Measurements from ENCODE around the gene LPIN2. TPM values are rescaled to one million over a fixed set of nuclear protein-coding genes. Genes with fewer than 3 reads are reported as not detected.

LPIN2 gene
- total RNA-seq, 1 donor from 2014 or later = 9.3 TPM

DNA sequence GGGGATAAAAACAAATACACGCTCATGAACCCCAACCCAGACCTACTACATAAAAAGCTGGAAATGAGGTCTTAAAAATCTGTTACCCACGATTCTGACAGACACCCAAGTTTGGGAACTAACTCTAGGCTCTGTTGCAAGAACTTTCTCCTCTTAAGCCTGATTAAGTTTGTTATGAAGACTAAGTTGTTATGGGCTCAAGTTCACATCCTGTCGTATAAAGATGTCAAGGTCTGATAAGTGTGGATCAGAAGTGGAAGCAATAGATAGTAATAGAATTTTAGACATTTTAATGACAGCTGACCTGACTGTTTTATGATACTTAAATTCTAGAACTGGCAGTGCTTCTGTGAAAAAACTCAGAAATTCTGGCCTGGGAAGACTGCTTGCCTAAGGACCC lies 43.2 kb downstream of the LPIN2 start:
- intact Hi-C loops (cut with DNase I) = loop anchor here (10.0 kb wide), 1 partner anchor 485 kb away; the partner anchor contains the start of gene TGIF1
- no peak for DNase-seq (ENCODE audit: low spot score)

DNA sequence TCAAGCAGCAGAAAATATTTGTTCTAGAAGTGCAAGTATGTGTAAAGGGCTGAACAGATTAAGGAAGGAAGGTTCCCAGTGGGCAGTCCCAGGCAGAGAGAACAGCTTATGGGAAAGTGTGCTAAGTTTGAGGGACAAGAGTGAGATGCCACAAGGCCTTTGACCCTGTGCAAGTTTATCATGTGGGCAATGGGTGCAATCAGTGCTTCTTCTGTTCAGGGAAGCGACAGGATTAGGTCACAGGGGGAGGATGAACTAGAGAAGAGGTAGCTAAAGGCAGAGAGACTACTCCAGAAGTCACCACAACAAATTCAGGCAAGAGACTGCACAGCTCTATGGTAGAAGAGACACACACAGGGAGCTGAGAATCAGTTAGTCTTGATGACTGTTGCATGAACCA lies 44.3 kb downstream of the LPIN2 start:
- intact Hi-C loops (cut with DNase I) = no loop called here
- DNase-seq (ENCODE audit: low spot score) = no peak

DNA sequence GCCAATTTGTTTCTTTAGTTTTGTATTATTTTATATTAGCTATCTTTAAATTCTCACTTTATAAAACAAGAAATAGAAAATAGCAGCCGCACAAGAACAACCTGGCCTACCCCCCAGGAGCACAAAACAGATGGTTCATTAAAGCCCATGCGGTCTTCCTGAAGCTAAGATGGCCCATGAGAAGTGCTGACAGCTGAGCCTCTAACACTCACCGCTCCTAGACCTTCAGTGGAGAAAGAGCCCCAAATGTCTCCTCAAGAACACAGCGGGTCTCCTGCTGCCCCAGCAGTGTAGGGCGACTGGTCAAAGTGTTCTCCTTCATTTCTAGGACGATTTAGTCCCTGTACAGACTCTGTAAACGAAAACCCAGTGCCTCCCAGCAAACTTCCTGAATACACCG lies 45.1 kb downstream of the LPIN2 start:
- DNase-seq (ENCODE audit: low spot score) = no peak
- intact Hi-C loops (cut with DNase I) = no loop called here

DNA sequence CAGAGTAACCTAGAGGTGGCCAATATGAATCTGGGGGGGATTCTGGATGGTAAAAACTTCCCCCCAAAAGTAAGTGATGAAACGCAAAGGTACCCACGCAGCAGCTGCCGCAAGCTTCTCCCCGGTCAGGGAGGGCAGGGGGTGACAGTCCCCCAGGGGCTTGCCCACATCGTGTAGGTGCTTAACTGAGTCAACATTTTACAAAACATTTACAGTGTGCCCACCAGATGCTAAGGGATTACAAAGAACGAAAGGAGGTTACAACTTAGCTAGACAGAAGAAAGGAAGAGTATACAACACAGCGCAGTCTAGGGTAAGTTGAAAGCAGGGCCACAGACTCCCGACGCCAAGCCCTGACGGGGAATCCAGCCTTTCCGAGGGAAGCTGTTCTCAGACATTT lies 45.6 kb downstream of the LPIN2 start:
- intact Hi-C loops (cut with DNase I) = no loop called here
- DNase-seq (ENCODE audit: low spot score) = no peak

DNA sequence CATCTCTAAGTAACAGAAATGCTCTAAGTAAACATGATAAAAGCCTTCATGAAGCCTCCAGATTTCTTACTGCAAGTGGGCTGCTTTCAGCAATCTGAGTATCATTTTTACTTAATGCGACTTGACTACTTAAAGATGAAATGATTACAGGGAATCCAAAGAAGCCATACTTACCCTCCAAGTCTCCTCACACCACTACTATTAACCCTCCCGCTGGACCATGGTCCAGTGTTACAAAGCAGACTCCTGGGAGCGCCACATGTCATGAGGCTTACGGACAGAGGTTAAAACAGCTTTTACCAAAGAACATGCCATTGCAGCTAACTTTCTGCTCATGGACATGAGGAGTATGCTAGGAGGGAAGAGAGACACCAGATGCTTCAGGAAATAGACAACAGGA lies 46.4 kb downstream of the LPIN2 start:
- DNase-seq (ENCODE audit: low spot score) = no peak
- intact Hi-C loops (cut with DNase I) = no loop called here

DNA sequence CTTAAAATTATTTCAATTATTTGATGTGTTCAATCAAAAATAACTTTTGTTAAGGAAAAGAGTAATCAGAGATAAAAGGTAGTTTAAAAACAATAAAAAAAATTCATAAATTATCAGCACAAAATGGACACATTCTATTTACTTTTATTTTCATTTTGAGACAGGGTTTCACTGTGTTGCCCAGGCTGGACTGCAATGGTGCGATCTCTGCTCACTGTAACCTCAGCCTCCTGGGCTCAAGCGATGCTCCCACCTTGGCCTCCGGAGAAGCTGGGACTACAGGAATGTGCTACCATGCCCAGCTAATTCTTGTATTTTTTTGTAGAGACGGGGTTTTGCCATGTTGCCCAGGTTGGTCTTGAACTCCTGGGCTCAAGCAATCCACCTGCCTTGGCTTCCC lies 47.1 kb downstream of the LPIN2 start:
- intact Hi-C loops (cut with DNase I) = no loop called here
- DNase-seq (ENCODE audit: low spot score) = no peak

DNA sequence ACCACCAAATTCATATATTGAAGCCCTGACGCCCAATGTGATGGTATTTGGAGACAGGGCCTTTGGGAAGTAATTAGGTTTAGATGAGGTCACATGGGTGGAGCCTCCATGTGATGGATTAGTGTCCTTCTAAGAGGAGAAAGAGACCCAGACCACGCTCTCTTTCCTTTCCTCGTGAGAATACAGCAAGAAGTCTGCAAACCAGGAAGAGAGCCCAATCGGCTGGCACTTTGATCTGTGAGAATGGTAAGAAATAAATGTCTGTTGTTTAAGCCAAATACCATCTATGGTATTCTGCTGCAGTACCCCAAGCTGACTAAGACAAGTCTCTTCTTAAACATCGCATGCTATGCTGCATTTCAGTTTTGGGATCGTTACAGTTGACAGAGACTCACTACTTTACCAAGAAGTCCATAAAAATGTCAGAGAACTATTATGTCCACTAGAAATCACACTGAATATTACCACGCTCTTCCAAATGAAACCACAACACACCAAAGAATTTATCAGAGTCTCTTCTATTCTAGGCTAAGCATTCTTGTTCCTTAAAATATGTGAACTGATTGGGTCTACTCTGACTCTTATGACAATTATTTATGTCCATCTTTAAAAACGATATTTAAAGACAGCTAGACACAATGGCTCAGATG lies 48.5 kb downstream of the LPIN2 start:
- intact Hi-C loops (cut with DNase I) = no loop called here
- no peak for DNase-seq (ENCODE audit: low spot score)

Other genes with a start within 250 kb of the LPIN2 start
- gene EMILIN2, start 166.1 kb downstream of the LPIN2 start, total RNA-seq = 11.1 TPM
- 878 TPM for gene MYOM1, start 206.8 kb upstream of the LPIN2 start, total RNA-seq
- 4,186 TPM for gene MYL12A, start 234.7 kb upstream of the LPIN2 start, total RNA-seq
- gene MYL12B, start 249.0 kb upstream of the LPIN2 start, total RNA-seq = 228 TPM